HG02938 (cell line): Measurements from ENCODE around the gene LMF1.
"Not testable (repeated sequence)": the region's sequence is repeated elsewhere in the genome, so short reads cannot be mapped to it uniquely, and the experiment has no call there.

Source experiments
- ATAC-seq: cut with Tn5 transposase; IDR thresholded peaks from one replicate; pipeline ENCODE4 v1.9.1; 2021; ENCODE audit warnings: mild to moderate bottlenecking, moderate library complexity; ENCODE audit not compliant: unreplicated experiment

Gene LMF1

DNA sequence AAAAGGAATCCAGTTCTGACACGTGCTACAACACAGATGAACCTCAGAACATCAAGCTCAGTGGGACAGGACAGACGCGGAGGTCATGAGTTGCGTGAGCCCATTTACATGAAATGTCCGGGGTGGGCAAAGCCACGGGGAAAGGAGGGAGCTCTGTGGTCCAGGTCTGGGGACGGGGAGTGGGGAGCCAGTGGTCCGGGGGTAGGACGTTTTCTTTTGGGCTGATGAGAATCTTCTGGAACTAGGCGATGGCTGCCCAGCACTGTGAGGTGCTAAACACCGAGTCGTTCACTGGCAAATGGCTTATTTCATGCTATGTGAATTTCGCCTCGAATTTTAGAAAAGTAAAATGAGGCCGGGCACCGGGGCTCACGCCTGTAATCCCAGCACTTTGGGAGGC, 2.6 kb upstream of the LMF1 start:
- ATAC-seq, result no peak

DNA sequence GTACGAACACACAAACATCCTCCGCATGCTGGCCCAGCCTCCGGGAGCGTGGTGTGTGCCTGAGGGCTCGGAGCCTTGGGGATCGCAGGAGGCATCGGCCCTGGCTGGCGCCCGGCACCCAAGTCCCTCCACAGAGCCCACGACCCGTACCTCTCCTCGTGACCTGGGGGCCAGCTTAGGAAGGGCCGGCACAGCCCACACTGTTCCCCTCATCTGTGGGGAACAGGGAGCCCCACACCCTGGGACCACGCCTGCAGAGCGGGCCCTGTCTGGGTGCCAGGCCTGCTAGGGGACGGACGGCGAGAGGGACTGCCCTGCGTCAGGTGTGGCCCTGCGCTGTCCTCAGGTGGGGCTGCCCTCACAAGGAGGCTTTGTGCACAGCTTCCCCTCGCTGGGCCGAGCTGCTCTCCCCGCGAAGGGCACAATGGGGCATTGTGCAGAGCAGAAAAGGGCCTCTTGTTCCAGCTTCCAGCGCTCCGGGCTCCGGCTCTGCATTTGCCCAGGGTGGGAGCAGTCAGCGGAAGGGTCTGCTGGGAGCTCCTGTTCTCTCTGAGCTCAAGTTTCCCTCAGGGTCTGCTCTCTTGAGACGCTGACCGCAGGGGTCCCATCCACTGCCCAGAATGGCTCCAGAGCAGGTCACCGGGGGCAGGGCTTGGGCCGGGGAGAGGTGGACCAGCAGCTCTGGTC, 1.7 kb upstream of the LMF1 start:
- no peak for ATAC-seq

DNA sequence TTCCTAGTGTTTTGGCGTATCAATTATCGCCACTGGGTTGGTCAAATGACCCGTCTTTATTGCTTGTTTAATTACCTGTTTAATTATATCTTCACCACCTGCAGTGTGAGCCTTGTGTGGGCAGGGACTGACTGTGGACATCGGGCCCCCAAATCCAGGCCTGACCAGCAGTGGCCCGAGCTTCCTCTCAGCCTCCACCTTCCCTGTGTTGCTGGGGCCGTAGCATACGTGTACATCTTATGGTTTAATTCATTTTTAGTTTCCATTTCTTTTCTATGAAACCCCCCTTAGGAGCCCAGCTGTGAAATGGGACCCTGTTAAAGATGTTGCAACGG, 1.2 kb upstream of the LMF1 start:
- no peak for ATAC-seq

DNA sequence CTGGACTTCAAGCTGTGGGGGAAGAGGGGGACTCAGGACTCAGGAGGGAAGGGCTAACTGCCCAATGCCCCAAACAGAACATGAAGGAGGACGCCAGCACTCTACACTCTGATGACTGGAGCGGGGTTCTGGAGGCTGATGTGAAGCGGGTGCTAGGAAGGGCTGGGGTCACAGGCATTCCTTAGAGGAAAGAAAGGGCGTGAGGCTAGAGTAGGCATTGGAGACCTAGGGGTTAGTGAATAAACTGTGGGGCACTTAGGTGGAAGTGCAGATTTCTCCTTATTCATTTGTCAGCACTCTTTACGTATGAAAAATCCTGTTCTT, 760 bp upstream of the LMF1 start:
- no peak for ATAC-seq

DNA sequence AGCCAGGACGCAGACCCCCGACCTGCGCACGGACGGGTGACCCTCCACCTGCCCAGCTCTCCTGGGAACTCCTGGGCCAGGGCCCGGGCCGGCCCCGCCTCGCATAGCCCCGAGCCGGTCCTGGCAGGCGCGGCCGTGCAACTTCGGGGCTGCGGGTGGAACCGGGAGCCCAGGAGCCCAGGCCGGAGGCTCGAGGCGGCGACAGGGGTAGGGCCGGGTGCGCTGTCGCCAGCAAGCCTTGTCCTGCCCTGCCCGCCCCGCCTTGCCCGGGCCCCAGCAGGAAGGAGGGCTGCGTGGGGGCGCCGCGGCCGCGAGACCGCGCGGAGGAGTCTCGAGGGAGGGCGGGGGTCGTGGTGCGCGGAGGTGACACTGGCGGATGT, 408 bp downstream of the LMF1 start:
- peak; percentile 40 for ATAC-seq

DNA sequence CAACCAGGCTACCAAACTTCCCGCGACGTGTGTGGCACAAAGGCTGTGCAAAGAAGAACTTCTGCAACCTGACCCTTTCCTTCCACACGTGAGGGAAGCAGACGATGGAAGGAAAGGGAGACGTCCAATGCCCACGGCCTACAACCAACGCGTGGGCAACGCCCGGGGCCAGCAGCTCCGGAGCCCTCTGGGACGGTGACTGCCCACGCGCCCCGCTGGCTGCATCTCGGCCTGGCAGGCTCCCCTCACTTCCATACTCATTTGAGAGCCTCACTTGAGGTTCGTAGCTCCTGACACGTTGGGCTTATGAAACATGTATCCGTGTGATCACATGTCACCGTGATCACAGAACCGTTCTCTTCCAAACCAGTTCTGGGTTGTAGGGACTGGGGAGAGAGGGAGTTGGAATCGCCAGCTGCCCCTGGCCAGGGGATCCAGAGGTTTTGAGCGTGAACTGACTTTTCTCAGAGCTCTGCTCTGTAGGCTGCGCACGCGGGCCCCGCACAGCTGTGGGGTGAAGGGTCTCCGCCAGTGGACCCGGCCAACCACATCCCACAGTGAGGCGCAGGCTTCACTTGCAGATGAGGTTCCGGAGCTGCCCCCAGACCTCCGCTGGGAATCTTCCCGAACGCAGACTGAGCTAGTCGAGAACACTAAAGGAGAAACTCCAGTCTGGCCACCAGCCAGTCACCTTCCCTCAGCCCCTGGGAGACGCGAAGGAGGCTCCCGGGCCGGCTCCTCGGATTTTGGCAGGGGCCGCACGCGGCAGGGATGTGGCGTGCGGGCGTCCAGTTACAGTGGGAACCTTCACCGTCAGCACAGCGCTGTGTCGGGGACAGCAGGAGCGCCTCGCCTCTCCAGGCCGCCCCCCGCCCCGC, 1.0 kb downstream of the LMF1 start:
- no peak for ATAC-seq

DNA sequence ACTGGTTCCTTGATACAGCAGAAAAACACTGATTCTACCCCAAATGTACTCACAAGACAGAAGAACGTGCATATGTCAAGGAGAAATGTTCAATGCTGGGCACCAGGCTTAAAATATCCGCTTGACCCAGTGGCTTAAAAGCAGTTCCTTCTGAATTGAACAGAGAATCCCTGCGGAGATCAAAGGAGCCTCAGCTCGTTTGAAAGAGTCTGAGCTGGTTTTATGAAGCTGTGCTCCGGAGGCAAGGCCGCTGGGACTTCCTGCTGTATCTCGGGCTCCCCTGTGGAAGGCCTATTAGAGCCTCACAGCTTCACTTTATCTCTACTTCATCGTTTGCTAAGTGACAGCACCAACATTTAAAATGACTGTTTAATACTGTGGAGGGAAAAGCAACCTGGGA, 2.2 kb downstream of the LMF1 start:
- ATAC-seq, result no peak

DNA sequence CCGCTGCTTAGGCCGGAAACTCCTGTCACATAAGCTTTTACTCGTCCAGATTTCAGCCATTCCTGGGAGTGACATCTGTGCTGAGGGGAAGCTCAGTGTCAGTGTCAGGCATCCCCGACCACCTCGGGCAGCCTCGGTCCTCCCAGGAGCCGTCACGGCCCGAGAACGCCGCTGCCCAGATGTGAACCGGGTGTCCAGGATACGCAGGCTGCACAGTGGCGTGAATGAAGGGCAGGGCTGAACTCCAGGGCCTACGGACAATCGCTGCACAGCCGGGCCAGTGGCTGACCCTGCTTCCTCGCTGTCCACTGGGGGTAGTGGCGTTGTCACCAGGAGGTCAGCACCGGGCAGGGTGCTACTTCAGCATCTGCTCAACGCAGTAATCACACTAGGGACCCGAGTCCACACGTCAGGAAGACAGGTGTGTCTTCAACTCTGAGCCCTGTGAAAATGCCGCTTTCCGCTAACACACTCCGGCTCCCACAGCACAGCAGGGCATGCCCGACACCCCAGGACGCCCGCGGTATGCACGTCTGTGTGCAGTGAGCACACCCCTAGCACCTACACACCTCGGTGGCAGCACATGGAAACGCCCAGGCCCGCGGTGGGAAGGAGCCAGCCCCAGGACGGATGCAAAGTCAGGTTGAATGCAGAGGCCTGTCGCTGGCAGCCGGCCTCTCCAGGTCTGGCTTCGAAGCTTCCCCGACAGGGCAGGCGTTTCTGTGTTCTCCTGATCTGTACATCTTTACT, 3.1 kb downstream of the LMF1 start:
- no peak for ATAC-seq

DNA sequence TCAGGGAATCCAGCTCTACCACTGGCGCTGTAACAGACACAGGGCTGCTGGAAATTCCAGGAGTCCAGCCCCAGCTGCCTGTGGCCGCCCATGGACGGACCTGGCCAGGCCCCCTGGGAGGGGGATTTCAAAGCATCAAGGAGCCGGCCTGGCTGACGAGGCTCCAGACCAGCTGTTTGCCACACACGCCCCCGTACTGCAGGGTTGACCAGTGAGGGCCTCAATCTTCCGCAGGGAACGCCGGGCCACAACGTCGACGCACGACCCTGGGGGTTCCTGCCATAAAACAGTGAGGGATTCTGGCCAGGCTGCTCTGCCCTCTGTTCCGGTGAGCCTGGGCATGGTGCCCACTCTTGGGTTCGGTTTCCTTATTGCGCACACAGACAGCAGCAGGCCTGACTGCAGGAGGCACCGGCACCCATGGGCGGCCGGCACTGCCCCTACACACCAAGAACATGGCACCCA, 3.7 kb downstream of the LMF1 start:
- ATAC-seq, result no peak

DNA sequence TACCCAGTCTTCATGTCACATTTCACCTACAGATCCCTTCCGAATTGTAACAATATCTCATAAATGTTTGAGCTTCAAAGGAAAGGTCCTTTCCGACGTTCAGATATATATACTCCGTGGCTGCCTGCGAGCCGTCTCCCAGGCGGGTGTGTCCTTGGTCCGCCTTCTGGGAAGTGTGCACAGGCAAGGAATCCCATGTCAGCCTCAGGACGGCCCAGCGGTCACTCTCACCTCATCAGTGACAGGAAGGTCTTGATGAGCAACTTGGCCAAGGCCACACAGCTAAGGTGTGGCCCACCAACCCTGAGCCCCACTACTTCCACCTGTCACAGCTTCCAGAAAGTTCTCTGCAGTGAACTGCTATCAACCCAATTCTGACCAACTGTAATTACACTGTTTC, 4.3 kb downstream of the LMF1 start:
- ATAC-seq, result no peak

DNA sequence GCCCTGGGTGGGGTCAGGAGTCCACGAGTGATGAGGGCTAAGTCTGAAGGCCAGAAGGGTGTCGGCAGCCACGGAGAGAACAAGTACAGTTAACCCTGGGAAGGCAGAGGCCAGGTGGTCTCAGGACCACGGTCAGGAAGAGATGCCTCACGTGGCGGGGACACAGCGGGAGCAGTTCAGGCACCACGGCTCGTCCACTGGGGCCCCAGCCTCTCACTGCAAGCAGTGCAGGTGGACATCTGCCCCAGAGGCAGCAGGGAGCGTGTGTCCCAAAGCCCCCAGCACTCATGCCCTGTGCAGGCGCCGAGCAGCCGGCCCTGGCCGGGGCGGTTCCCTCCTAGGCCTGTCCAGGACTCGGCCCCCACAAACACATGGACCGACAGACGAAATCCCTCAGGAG, 4.7 kb downstream of the LMF1 start:
- no peak for ATAC-seq

DNA sequence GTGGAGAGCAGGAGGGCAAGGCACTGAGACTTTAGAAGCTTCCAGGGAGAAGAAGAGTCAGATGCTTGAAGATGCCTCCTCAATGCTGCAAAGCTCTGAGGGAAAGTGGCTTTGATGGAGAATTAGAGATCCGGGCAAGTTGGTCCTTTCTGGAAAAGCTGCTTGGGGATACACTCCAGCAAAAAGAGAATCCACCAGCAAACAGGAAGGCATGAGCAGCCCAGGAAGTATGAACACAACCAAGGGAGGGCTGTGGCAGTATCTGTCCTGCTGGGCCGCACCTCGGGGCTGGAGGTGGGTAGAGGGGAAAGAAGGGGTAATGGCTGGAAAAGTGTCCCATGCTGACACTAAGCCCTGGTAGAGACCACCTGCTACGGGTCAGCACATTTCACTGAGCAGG, 5.3 kb downstream of the LMF1 start:
- ATAC-seq, result no peak

DNA sequence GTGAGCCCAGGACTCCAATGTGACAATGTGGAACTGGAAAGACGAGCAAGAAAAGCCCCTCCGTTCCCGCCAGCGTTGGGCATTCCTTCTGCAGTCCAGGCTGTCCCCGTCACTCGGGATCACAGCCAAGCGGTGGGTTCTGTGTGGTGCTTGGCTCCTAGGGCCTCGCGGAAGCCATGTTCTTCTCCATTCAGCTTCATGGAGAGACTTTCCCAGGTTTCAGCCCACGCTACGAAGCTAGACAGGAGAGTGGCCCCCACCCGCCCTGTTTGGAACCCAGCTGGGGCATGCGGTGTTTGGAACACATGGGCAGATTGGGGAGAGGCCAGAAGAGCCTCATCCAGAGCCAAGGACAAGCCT, 5.8 kb downstream of the LMF1 start:
- ATAC-seq, result no peak

DNA sequence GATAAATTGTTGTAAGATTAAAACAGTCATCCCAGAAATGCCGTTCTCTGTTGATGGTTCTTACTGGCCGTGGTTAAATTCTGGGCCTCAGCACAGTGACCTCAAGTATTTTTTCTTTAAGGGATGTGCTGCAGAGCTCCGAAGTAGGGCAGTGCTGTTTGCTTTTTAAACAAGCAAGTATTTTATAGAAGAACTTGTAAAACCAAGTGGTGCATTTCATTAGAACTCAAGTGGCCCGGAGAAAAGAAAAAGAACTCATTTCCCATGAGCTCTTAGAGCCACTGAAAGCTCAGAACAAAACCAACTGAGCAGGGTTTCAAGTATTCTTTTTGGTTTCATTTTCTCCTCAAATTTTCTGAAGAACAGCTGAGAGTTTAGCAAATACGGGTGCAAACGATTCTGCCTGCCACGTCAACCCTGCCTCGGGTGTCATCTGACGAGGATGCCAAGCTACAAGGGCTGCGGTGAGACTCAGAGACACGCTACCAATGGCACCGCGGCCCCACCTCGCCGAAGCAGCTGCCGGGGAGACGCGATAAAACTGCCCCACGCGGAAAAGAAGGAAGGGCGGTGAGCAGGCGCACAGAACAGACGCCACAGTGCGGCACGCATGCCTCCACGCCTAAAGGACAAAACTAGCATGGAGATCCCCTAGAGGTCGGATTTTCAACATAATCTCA, 6.3 kb downstream of the LMF1 start:
- no peak for ATAC-seq

DNA sequence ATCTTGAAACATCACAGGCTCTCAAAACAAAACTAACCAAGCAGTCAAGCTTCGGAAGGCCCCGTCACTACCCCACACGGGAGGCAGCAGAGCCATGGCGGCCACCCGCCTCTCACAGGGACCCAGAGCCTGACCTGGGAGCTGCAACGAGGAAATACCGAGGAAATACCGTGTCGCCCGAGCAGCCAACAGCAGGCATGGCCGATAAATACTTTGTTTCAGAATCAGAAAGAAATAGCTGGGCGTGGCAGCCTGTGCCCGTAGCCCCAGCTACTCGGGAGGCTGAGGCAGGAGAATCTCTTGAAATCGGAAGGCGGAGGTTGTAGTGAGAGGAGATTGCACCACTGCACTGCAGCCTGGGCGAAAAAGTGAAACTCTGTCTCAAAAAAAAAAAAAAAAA, 6.9 kb downstream of the LMF1 start:
- no peak for ATAC-seq

DNA sequence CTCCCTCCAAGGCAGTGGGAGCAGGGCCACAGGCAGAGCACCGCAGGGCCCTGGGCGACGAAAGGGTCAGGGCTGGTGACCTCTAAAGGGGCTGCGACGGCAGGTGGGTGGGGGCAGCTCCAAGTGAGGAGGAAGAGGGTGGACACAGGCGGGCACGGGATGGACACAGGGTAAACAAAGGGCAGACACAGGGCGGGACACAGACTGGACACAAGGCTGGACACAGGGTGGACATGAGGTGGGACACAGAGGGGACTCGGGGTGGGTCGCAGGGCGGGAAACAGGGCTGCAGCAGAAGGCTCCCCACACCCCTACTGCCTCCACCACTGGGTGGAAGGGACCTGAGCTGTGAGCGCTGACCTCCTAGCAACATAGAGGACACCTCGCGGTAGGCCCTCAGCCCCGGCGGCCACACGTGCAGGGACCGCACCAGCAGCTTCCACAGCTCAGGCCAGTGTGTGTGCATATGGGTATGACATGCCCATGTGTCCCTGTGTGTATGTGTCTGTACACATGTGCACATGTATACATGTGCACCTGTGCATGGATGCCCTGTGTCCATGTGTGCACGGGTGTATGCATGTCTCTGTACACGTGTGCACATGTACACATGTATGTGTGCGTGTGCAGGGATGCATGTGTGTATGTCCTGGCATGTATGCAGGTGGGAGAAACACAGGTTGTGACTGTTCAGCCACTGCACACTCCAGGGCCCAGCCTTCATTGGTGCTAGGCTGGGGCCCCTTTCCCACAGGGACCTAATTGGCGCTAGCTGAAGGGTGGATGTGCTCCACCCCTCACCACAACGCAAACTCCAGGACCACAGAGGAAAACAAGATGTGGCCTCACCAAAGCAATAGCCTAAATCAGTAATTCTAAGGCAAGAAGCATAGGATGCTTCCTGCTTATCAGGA, 7.6 kb downstream of the LMF1 start:
- ATAC-seq, result no peak

DNA sequence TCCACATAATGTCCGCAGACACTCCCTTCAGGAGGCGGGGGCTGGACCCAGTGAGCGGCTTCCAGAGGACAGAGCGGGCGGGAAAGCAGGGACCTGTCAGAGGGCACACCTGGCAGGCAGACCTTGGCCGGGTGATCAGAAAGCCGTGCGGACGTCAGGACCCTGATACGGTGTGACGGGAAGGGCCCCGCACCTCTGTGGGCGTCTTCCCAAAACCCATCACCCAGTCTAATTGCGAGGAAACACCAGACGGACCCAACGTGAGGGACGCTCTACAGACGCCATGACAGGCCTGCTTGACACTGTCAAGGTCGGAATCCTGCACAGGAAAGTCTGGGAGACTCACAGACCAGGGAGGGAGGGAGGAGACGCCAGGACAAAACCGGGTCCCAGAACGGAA, 8.4 kb downstream of the LMF1 start:
- no peak for ATAC-seq

DNA sequence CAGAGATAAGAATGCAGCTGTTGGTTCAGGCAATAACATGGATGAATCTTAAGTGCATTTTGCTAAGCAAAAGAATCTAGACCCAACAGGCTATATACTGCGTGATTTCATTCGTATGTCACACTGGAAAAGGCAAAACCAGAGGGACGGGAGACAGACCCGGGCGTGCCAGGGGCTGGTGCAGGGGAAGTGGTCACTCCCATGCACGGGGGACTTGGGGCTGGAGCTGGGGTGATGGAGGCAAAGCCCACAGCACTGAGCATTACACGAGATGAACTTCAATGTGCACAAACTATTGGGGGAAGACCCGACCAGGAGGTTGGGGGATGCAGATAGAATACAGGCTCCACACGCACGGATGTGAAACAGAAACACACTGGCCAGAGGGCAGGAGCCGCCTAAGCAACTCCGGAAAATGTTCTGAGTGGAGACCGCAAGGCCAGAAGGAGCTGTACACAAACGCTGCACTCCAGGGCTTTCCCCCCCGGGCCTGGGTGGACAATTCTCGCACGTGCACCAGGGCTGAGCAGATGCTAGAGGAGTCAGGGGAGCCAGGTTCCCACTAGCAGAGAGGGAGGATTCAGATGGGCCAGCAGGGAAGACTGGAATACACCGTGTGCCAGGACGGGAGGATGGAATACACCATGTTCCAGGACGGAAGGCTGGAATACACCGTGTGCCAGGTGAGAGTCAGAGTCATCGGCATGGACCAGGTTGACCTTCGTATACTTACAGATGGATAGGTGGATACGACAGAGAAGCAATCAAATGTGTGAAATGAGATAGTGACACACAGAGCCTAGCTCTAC, 11.3 kb downstream of the LMF1 start:
- ATAC-seq, result no peak

DNA sequence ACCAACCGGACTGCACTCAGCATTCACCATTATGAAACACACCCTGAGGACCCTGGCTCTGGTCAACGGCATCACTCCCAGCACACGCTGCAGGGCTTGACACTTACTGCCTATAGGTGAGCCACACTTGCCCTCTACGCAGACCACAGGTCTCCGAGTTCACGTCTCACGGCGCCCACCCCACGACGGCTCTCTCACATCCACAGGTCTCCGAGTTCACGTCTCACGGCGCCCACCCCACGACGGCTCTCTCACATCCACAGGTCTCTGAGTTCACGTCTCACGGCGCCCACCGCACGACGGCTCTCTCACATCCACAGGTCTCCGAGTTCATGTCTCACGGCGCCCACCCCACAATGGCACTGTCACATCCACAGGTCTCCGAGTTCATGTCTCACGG, 15.0 kb downstream of the LMF1 start:
- not testable (repeated sequence) for ATAC-seq

DNA sequence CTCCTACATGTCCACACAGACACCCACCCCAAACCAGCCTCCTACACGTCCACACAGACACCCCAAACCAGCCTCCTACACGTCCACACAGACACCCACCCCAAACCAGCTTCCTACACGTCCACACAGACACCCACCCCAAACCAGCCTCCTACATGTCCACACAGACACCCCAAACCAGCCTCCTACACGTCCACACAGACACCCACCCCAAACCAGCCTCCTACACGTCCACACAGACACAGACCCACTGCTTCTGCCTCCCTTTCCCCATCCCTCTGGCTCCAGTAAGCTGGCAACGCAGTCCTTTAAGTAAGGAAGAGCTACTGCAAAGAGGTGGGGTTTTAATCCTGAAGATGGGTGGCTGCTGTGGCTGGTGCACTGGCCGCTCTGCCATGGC, 17.0 kb downstream of the LMF1 start:
- ATAC-seq, result not testable (repeated sequence)
